Naive thymus-derived CD4-positive, alpha-beta T cell (primary cell): ENCODE measurements around the gene RIC3. TPM values are rescaled to one million over a fixed set of nuclear protein-coding genes. Genes with fewer than 3 reads are reported as not detected.

Experiments used
- ATAC-seq: fragments of 150-1000 bp; cut with Tn5 transposase; 2 replicates; pipeline ENCODE4 v1.10.0; 2021; ENCODE audit warnings: mild to moderate bottlenecking, moderate library complexity
- CTCF ChIA-PET: fragments of 350-600 bp; sonication (Branson Sonifier 250); formaldehyde crosslinking; loops from one replicate; lab custom pipeline; 2021; ENCODE audit warnings: antibody characterized with exemption; lab: Charles Lee
- POLR2A ChIA-PET: fragments of 350-600 bp; sonication (Branson Sonifier 250); formaldehyde crosslinking; loops from one replicate; lab custom pipeline; 2021; ENCODE audit warnings: antibody characterized with exemption, inconsistent platforms; lab: Charles Lee
- DNase-seq, 9 donors: peaks; one replicate each; pipeline versions ENCODE4 v3.0.0 to v3.0.0-alpha.2; 2020 to 2022; ENCODE audit warnings: mixed read lengths in 1 of 9
- H3K27ac ChIP-seq: one replicate; pipeline ENCODE4 v1.7.0; 2013; ENCODE audit warnings: mild to moderate bottlenecking, low read depth, low read length, moderate library complexity
- H3K27me3 ChIP-seq, 2 donors: one replicate each; pipeline ENCODE4 v1.7.0; 2013; ENCODE audit warnings: low read length in 2 of 2, mild to moderate bottlenecking in 2 of 2, moderate library complexity in 2 of 2; ENCODE audit not compliant: control insufficient read depth in 2 of 2, insufficient read depth in 2 of 2
- H3K36me3 ChIP-seq, 3 experiments: 1 replicate in 2 of 3; 2 replicates in 1 of 3; pipeline ENCODE4 v1.7.0; 2013; ENCODE audit warnings: low read length in 3 of 3, mild to moderate bottlenecking in 3 of 3, moderate library complexity in 1 of 3; ENCODE audit not compliant: insufficient read depth in 3 of 3, control insufficient read depth in 2 of 3
- H3K4me1 ChIP-seq, 2 donors: one replicate each; pipeline ENCODE4 v1.7.0; 2013; ENCODE audit warnings: low read length in 2 of 2, mild to moderate bottlenecking in 2 of 2, moderate library complexity in 1 of 2; ENCODE audit not compliant: control insufficient read depth in 2 of 2, insufficient read depth in 2 of 2
- H3K4me3 ChIP-seq: 2 replicates; pipeline ENCODE4 v1.7.0; 2013; ENCODE audit warnings: mild to moderate bottlenecking, low read length
- H3K9me3 ChIP-seq, 3 experiments: 1 replicate in 2 of 3; 2 replicates in 1 of 3; pipeline ENCODE4 v1.7.0; 2013; ENCODE audit warnings: low read length in 3 of 3; ENCODE audit not compliant: control insufficient read depth in 2 of 3
- H3K27ac Mint-ChIP-seq, 9 donors: one replicate each; pipeline ENCODE4 v1.8.0; 2020 to 2022; ENCODE audit warnings: mixed read lengths in 9 of 9, mild to moderate bottlenecking in 8 of 9, moderate library complexity in 5 of 9, inconsistent platforms in 2 of 9
- H3K27me3 Mint-ChIP-seq, 5 donors: one replicate each; pipeline ENCODE4 v1.8.0; 2021 to 2022; ENCODE audit warnings: mixed read lengths in 5 of 5, mild to moderate bottlenecking in 1 of 5
- H3K36me3 Mint-ChIP-seq, 5 donors: one replicate each; pipeline ENCODE4 v1.8.0; 2020 to 2022; ENCODE audit warnings: mixed read lengths in 5 of 5, mild to moderate bottlenecking in 3 of 5, inconsistent platforms in 1 of 5
- H3K4me1 Mint-ChIP-seq, 7 donors: one replicate each; pipeline ENCODE4 v1.8.0; 2020 to 2022; ENCODE audit warnings: mixed read lengths in 7 of 7, mild to moderate bottlenecking in 3 of 7, inconsistent platforms in 1 of 7
- H3K4me3 Mint-ChIP-seq, 10 donors: one replicate each; pipeline ENCODE4 v1.8.0; 2020 to 2022; ENCODE audit warnings: mild to moderate bottlenecking in 10 of 10, mixed read lengths in 10 of 10, moderate library complexity in 6 of 10, inconsistent platforms in 2 of 10
- H3K9me3 Mint-ChIP-seq, 11 donors: one replicate each; pipeline ENCODE4 v1.8.0; 2020 to 2022; ENCODE audit warnings: mixed read lengths in 11 of 11, mild to moderate bottlenecking in 4 of 11, inconsistent platforms in 1 of 11, moderate library complexity in 1 of 11
- intact Hi-C, 2 donors: fragments of 100-400 bp; cut with micrococcal nuclease; formaldehyde crosslinking; loops; one replicate each; pipeline ENCODE4 v1.15.1; 2023
- polyA plus RNA-seq, 2 donors: library from polyadenylated mRNA; unstranded; fragments of 300-500 nt; fragmentation: Illumina TruSeq; gene quantifications; one replicate each; pipeline ENCODE4 v1.2.3, GENCODE V29; 2021
- total RNA-seq, 6 experiments: library from RNA in 5 of 6; stranded (reverse) in 5 of 6; gene quantifications; 1 replicate in 5 of 6; 2 replicates in 1 of 6; pipeline ENCODE4 v1.2.3 and lab custom pipeline; 2021 to 2026

RIC3 gene
- total and polyA plus RNA-seq, 7 experiments from 2014 or later = 2.5 to 66.9 (median 32.7) TPM

- peaks cover 4 to 46% (median 42%) of the 10 kb centered on the region in 5 donors for H3K27me3 Mint-ChIP-seq
- no peaks in the 10 kb centered on the region for H3K27me3 ChIP-seq
Measured at GRCh38 chr11:8192016-8192895, 23.4 kb upstream of the RIC3 start.

GRCh38 chr11:8190431-8190830, 21.6 kb upstream of the RIC3 start:
- peaks cover 0 to 3% (median 0%) of the 10 kb centered on the region in 11 donors for H3K9me3 Mint-ChIP-seq
- Histone ChIP-seq H3K27ac (no peak overlapping the region), H3K9me3 (no peaks in the 10 kb centered on the region), H3K36me3 (no peaks in the 10 kb centered on the region), H3K4me1 (no peaks in the 10 kb centered on the region), H3K27me3 (no peaks in the 10 kb centered on the region), H3K4me3 (no peak overlapping the region)
- peaks cover 6 to 44% (median 40%) of the 10 kb centered on the region in 5 donors for H3K27me3 Mint-ChIP-seq
- no peak for ATAC-seq
- intact Hi-C loops = no loop called here
- CTCF ChIA-PET = interaction anchor here (0.7 kb wide), 1 partner anchor 604 kb away, joined by 3 read pairs; no protein-coding TSS in a partner anchor
- POLR2A ChIA-PET = no interaction called here
- no peak overlapping the region for H3K4me3 Mint-ChIP-seq
- no peaks in the 10 kb centered on the region for H3K4me1 Mint-ChIP-seq
- no peak for DNase-seq
- no peaks in the 10 kb centered on the region for H3K36me3 Mint-ChIP-seq
- H3K27ac Mint-ChIP-seq = peak overlapping the region in 1 of 9 donors; percentile 21

More at GRCh38 chr11:8192016-8192895, 23.4 kb upstream of the RIC3 start:
- no peaks in the 10 kb centered on the region for H3K36me3 Mint-ChIP-seq
- POLR2A ChIA-PET = no interaction called here
- Histone ChIP-seq H3K4me3 (no peak overlapping the region), H3K27ac (no peak overlapping the region), H3K9me3 (no peaks in the 10 kb centered on the region), H3K36me3 (no peaks in the 10 kb centered on the region), H3K4me1 (no peaks in the 10 kb centered on the region)
- H3K9me3 Mint-ChIP-seq = peaks cover 0 to 2% (median 0%) of the 10 kb centered on the region in 11 donors
- peak; percentile 75 for ATAC-seq
- CTCF ChIA-PET = interaction anchor here (0.9 to 2.0 kb wide), 3 partner anchors 8 to 375 kb away, joined by 3 to 8 read pairs (median 4); no protein-coding TSS in a partner anchor
- DNase-seq = peak in 5 of 9 donors; percentile 10 to 30 (median 19)
- H3K27ac Mint-ChIP-seq = no peak overlapping the region
- peaks cover 0 to 3% (median 0%) of the 10 kb centered on the region in 7 donors for H3K4me1 Mint-ChIP-seq
- no peak overlapping the region for H3K4me3 Mint-ChIP-seq
- intact Hi-C loops = loop anchor here (1.0 kb wide), 2 partner anchors 72 to 374 kb away; no protein-coding TSS in a partner anchor

GRCh38 chr11:8186429-8186828, 17.6 kb upstream of the RIC3 start:
- DNase-seq (no peak), ATAC-seq (no peak)
- Mint-ChIP-seq H3K27ac (no peak overlapping the region), H3K9me3 (peaks cover 0 to 4% (median 0%) of the 10 kb centered on the region in 11 donors), H3K36me3 (no peaks in the 10 kb centered on the region), H3K4me3 (no peak overlapping the region), H3K4me1 (no peaks in the 10 kb centered on the region), H3K27me3 (peaks cover 6 to 44% (median 31%) of the 10 kb centered on the region in 5 donors)
- ChIA-PET POLR2A (no interaction called here), CTCF (no interaction called here)
- no peaks in the 10 kb centered on the region for H3K4me1 ChIP-seq
- H3K27me3 ChIP-seq = no peaks in the 10 kb centered on the region
- H3K36me3 ChIP-seq = no peaks in the 10 kb centered on the region
- no peak overlapping the region for H3K27ac ChIP-seq
- intact Hi-C loops = no loop called here
- H3K9me3 ChIP-seq = no peaks in the 10 kb centered on the region
- H3K4me3 ChIP-seq = no peak overlapping the region

GRCh38 chr11:8183111-8183510, 14.3 kb upstream of the RIC3 start:
- POLR2A ChIA-PET = no interaction called here
- Histone ChIP-seq H3K4me1 (no peaks in the 10 kb centered on the region), H3K27ac (no peak overlapping the region), H3K36me3 (no peaks in the 10 kb centered on the region), H3K9me3 (no peaks in the 10 kb centered on the region), H3K27me3 (no peaks in the 10 kb centered on the region), H3K4me3 (no peak overlapping the region)
- CTCF ChIA-PET = interaction anchor here (0.8 kb wide), 1 partner anchor 14 kb away, joined by 4 read pairs; no protein-coding TSS in a partner anchor
- ATAC-seq (no peak), DNase-seq (no peak)
- H3K27ac Mint-ChIP-seq = no peak overlapping the region
- intact Hi-C loops = no loop called here
- peaks cover 8 to 48% (median 29%) of the 10 kb centered on the region in 5 donors for H3K27me3 Mint-ChIP-seq
- no peaks in the 10 kb centered on the region for H3K4me1 Mint-ChIP-seq
- H3K9me3 Mint-ChIP-seq = peaks cover 0 to 4% (median 0%) of the 10 kb centered on the region in 11 donors
- H3K4me3 Mint-ChIP-seq = no peak overlapping the region
- H3K36me3 Mint-ChIP-seq = no peaks in the 10 kb centered on the region

GRCh38 chr11:8180469-8180868, 11.6 kb upstream of the RIC3 start:
- H3K27me3 Mint-ChIP-seq = peaks cover 2 to 37% (median 28%) of the 10 kb centered on the region in 5 donors
- peaks cover 0 to 4% (median 0%) of the 10 kb centered on the region in 11 donors for H3K9me3 Mint-ChIP-seq
- no peaks in the 10 kb centered on the region for H3K36me3 Mint-ChIP-seq
- DNase-seq (no peak), ATAC-seq (no peak)
- Histone ChIP-seq H3K4me3 (no peak overlapping the region), H3K36me3 (no peaks in the 10 kb centered on the region), H3K27me3 (no peaks in the 10 kb centered on the region), H3K9me3 (no peaks in the 10 kb centered on the region), H3K4me1 (no peaks in the 10 kb centered on the region), H3K27ac (no peak overlapping the region)
- ChIA-PET CTCF (no interaction called here), POLR2A (no interaction called here)
- H3K4me1 Mint-ChIP-seq = no peaks in the 10 kb centered on the region
- H3K27ac Mint-ChIP-seq = no peak overlapping the region
- no peak overlapping the region for H3K4me3 Mint-ChIP-seq
- intact Hi-C loops = no loop called here

- no peaks in the 10 kb centered on the region for H3K27me3 ChIP-seq
- H3K9me3 Mint-ChIP-seq = no peaks in the 10 kb centered on the region
- ATAC-seq (no peak), DNase-seq (no peak)
- ChIA-PET CTCF (no interaction called here), POLR2A (no interaction called here)
- intact Hi-C loops = no loop called here
- H3K27ac ChIP-seq = no peak overlapping the region
- H3K4me3 ChIP-seq = no peak overlapping the region
- peaks cover 5 to 39% (median 33%) of the 10 kb centered on the region in 5 donors for H3K27me3 Mint-ChIP-seq
- H3K4me3 Mint-ChIP-seq = no peak overlapping the region
- no peaks in the 10 kb centered on the region for H3K9me3 ChIP-seq
- no peaks in the 10 kb centered on the region for H3K36me3 Mint-ChIP-seq
- no peaks in the 10 kb centered on the region for H3K4me1 Mint-ChIP-seq
- no peaks in the 10 kb centered on the region for H3K36me3 ChIP-seq
- no peak overlapping the region for H3K27ac Mint-ChIP-seq
- H3K4me1 ChIP-seq = no peaks in the 10 kb centered on the region
Measured at GRCh38 chr11:8178297-8178696, 9.5 kb upstream of the RIC3 start.
